ENCODE data around the gene PHETA1. TPM values are rescaled to one million over a fixed set of nuclear protein-coding genes. Genes with fewer than 3 reads are reported as not detected.
A peak's percentile ranks its signal among the peaks of the same experiment; 100 is the strongest.

PHETA1 gene
- total RNA-seq, 1 experiment from 2014 or later = 26.2 TPM

- peaks cover 4% of the 10 kb centered on the region; the same call in 1 of the 2 replicates for H3F3A ChIP-seq (ENCODE audit: insufficient read depth, low read depth)
- no peaks in the 10 kb centered on the region for H3K27me3 ChIP-seq (ENCODE audit: insufficient read depth, low read depth)
- H4K20me1 ChIP-seq (ENCODE audit: insufficient read depth) = no peaks in the 10 kb centered on the region
- H3K36me3 ChIP-seq (ENCODE audit: low read depth) = no peaks in the 10 kb centered on the region
- H3K4me1 ChIP-seq (replicated peaks; ENCODE audit: insufficient read depth) = peaks cover 36% of the 10 kb centered on the region
- DNase-seq = peak; percentile 62 to 90
- no TSS peak for BruUV-seq (replicated peaks)
- TF ChIP-seq EZH2 (IDR thresholded peaks at IDR 0.05; ENCODE audit: low read depth) (no peak), CTCF (conservative IDR thresholded peaks at IDR 0.05) (no peak)
- intact Hi-C loops (cut with micrococcal nuclease; ENCODE audit: unreplicated experiment) = loop anchor here (5.0 kb wide), 3 partner anchors 290 to 420 kb away; no protein-coding TSS in a partner anchor
- no peak overlapping the region for H3K4me3 ChIP-seq
- peak overlapping the region; percentile 13 for H3K4me2 ChIP-seq
- H3K9me2 ChIP-seq (ENCODE audit: insufficient read depth) = no peaks in the 10 kb centered on the region
- H2AFZ ChIP-seq = no peak overlapping the region
- peak overlapping the region; percentile 49 for H3K27ac ChIP-seq
- POLR2A ChIA-PET (ENCODE audit: unreplicated experiment) = interaction anchor here (0.6 kb wide), 1 partner anchor 33 kb away, joined by 3 read pairs; no protein-coding TSS in a partner anchor
- H3K9me3 ChIP-seq (ENCODE audit: insufficient read depth, low read depth) = no peaks in the 10 kb centered on the region
- CTCF ChIA-PET = no interaction called here
- no peaks in the 10 kb centered on the region for H3K79me2 ChIP-seq (ENCODE audit: low read depth)
These were observed 56.2 kb downstream of the PHETA1 start for GRCh38 chr12:111312708-111313107.

GRCh38 chr12:111312016-111312415 is 56.9 kb downstream of the PHETA1 start:
- no peaks in the 10 kb centered on the region for H3K79me2 ChIP-seq (ENCODE audit: low read depth)
- no peak for DNase-seq
- TF ChIP-seq EZH2 (IDR thresholded peaks at IDR 0.05; ENCODE audit: low read depth) = no peak
- TF ChIP-seq CTCF (conservative IDR thresholded peaks at IDR 0.05) = no peak
- H3K27ac ChIP-seq = peak overlapping the region; percentile 49
- no peaks in the 10 kb centered on the region for H4K20me1 ChIP-seq (ENCODE audit: insufficient read depth)
- no peak overlapping the region for H2AFZ ChIP-seq
- no peaks in the 10 kb centered on the region for H3K27me3 ChIP-seq (ENCODE audit: insufficient read depth, low read depth)
- no peak overlapping the region for H3K4me2 ChIP-seq
- H3K36me3 ChIP-seq (ENCODE audit: low read depth) = no peaks in the 10 kb centered on the region
- peaks cover 4% of the 10 kb centered on the region; the same call in 1 of the 2 replicates for H3F3A ChIP-seq (ENCODE audit: insufficient read depth, low read depth)
- intact Hi-C loops (cut with micrococcal nuclease; ENCODE audit: unreplicated experiment) = loop anchor here (5.0 kb wide), 3 partner anchors 290 to 420 kb away; no protein-coding TSS in a partner anchor
- CTCF ChIA-PET = no interaction called here
- POLR2A ChIA-PET (ENCODE audit: unreplicated experiment) = interaction anchor here (0.6 kb wide), 1 partner anchor 34 kb away, joined by 3 read pairs; no protein-coding TSS in a partner anchor
- H3K9me3 ChIP-seq (ENCODE audit: insufficient read depth, low read depth) = no peaks in the 10 kb centered on the region
- no peak overlapping the region for H3K4me3 ChIP-seq
- no TSS peak for BruUV-seq (replicated peaks)
- H3K4me1 ChIP-seq (replicated peaks; ENCODE audit: insufficient read depth) = peaks cover 36% of the 10 kb centered on the region
- no peaks in the 10 kb centered on the region for H3K9me2 ChIP-seq (ENCODE audit: insufficient read depth)

- BruUV-seq (replicated peaks) = no TSS peak
These were observed 57.9 kb downstream of the PHETA1 start for GRCh38 chr12:111311011-111311410.

More at GRCh38 chr12:111311011-111311410, 57.9 kb downstream of the PHETA1 start:
- Histone ChIP-seq H3K9me2 (ENCODE audit: insufficient read depth) (no peaks in the 10 kb centered on the region), H3K27ac (no peak overlapping the region), H2AFZ (no peak overlapping the region), H3K27me3 (ENCODE audit: insufficient read depth, low read depth) (no peaks in the 10 kb centered on the region), H3K9me3 (ENCODE audit: insufficient read depth, low read depth) (peaks cover under 1% of the 10 kb centered on the region; the same call in 1 of the 2 replicates), H4K20me1 (ENCODE audit: insufficient read depth) (no peaks in the 10 kb centered on the region), H3K4me1 (replicated peaks; ENCODE audit: insufficient read depth) (peaks cover 36% of the 10 kb centered on the region), H3F3A (ENCODE audit: insufficient read depth, low read depth) (peaks cover 4% of the 10 kb centered on the region; the same call in 1 of the 2 replicates), H3K4me3 (no peak overlapping the region), H3K4me2 (no peak overlapping the region), H3K79me2 (ENCODE audit: low read depth) (no peaks in the 10 kb centered on the region), H3K36me3 (ENCODE audit: low read depth) (no peaks in the 10 kb centered on the region)
- no peak for TF ChIP-seq EZH2 (IDR thresholded peaks at IDR 0.05; ENCODE audit: low read depth)
- TF ChIP-seq CTCF (conservative IDR thresholded peaks at IDR 0.05) = no peak
- DNase-seq = peak in 1 of 2 experiments; percentile 69
- POLR2A ChIA-PET (ENCODE audit: unreplicated experiment) = no interaction called here
- CTCF ChIA-PET = no interaction called here
- intact Hi-C loops (cut with micrococcal nuclease; ENCODE audit: unreplicated experiment) = loop anchor here (5.0 kb wide), 3 partner anchors 289 to 419 kb away; no protein-coding TSS in a partner anchor

Other genes starting within 250 kb of the PHETA1 start
- gene SH2B3, start 36.8 kb upstream of the PHETA1 start, total RNA-seq (2021) = 4.8 and 6.5 TPM in 2 replicates
- gene ATXN2, start 230.2 kb upstream of the PHETA1 start, total RNA-seq (2021) = 80.6 and 108 TPM in 2 replicates

Measured in PC-9 (cell line).